ENCODE measurements around the gene ACAA1. TPM values are rescaled to one million over a fixed set of nuclear protein-coding genes. Genes with fewer than 3 reads are reported as not detected.

Gene ACAA1
- total and polyA plus RNA-seq, 10 of the 15 experiments (the other 5 are each of a cell fraction or from before 2014, with no cell fraction given), result 5.7 to 85.4 (median 60.6) TPM

- ChIA-PET RAD21 (ENCODE audit: unreplicated experiment) (interaction anchor here (1.1 to 1.9 kb wide), 4 partner anchors 9 to 73 kb away, joined by 3 to 4 read pairs (median 3); partner anchors contain the start of gene ACAA1), POLR2A (interaction anchor here (1.2 to 7.2 kb wide), 6 partner anchors 7 to 161 kb away, joined by 3 to 100 read pairs (median 6); partner anchors contain the start of genes ACAA1 and OXSR1), SMC1A (ENCODE audit: uncharacterized antibody, unreplicated experiment) (interaction anchor here (0.8 to 10.2 kb wide), 5 partner anchors 8 to 103 kb away, joined by 3 to 89 read pairs (median 4); partner anchors contain the start of genes ACAA1 and MYD88), CTCF (interaction anchor here (0.6 to 1.8 kb wide), 5 partner anchors 9 to 322 kb away, joined by 3 to 5 read pairs (median 3); no protein-coding TSS in a partner anchor)
- ATAC-seq (no peak), FAIRE-seq (no peak), DNase-seq (ENCODE audit: low read depth, low spot score) (no peak)
- intact Hi-C loops (cut with micrococcal nuclease; ENCODE audit: unreplicated experiment) (no loop called here), in situ Hi-C loops (cut with MboI) (no loop called here)
- WGBS (ENCODE audit: insufficient coverage, insufficient replicate concordance, low lambda C conversion rate, missing lambda C conversion rate), result 69% methylated on average over 5 of the region's 5 CpGs
- Histone ChIP-seq H3K36me3 (ENCODE audit: control insufficient read depth in 2 of 2, insufficient read depth in 2 of 2, low read length in 1 of 2) (no peaks in the 10 kb centered on the region), H3K9ac (ENCODE audit: control insufficient read depth, insufficient read depth, low read length) (no peak overlapping the region), H3K4me2 (ENCODE audit: control insufficient read depth, insufficient read depth) (no peak overlapping the region), H4K20me1 (ENCODE audit: control insufficient read depth, insufficient read depth) (no peaks in the 10 kb centered on the region), H3K27ac (ENCODE audit: control insufficient read depth, insufficient read depth) (no peak overlapping the region), H3K79me2 (ENCODE audit: control insufficient read depth, insufficient read depth, low read length) (no peaks in the 10 kb centered on the region), H3K4me3 (no peak overlapping the region), H3K9me3 (replicated peaks; ENCODE audit: control insufficient read depth, insufficient read depth, low read length) (peaks cover 2% of the 10 kb centered on the region; the same call in 1 of the 3 replicates), H3K4me1 (ENCODE audit: control insufficient read depth, insufficient read depth, low read length) (peaks cover 3% of the 10 kb centered on the region; the same call in 1 of the 2 replicates), H2AFZ (ENCODE audit: control insufficient read depth, low read depth, low read length) (peak overlapping the region; percentile 41), H3K27me3 (replicated peaks in 1 of 2; ENCODE audit: control insufficient read depth in 2 of 2, insufficient read depth in 2 of 2, low read length in 1 of 2) (no peaks in the 10 kb centered on the region)
- no TSS peak for BruUV-seq (replicated peaks)
- TF ChIP-seq RFX5 (IDR thresholded peaks at IDR 0.05; ENCODE audit: low read depth, low read length) (no peak), LARP7 (IDR thresholded peaks at IDR 0.05) (no peak), TCF3 (IDR thresholded peaks at IDR 0.05; ENCODE audit: borderline replicate concordance, insufficient read depth, low read depth, low read length) (no peak), SMAD1 (IDR thresholded peaks at IDR 0.05; ENCODE audit: low read depth, partially characterized antibody) (no peak), ZBED1 (IDR thresholded peaks at IDR 0.05; ENCODE audit: borderline replicate concordance) (no peak), CBX3 (IDR thresholded peaks at IDR 0.05; ENCODE audit: borderline replicate concordance, low read depth) (no peak), NR2C1 (IDR thresholded peaks at IDR 0.05) (no peak), BRCA1 (IDR thresholded peaks at IDR 0.05; ENCODE audit: low read depth, low read length) (no peak), PML (IDR thresholded peaks at IDR 0.05; ENCODE audit: low read length) (no peak)
- TF ChIP-seq, protein P1, sequence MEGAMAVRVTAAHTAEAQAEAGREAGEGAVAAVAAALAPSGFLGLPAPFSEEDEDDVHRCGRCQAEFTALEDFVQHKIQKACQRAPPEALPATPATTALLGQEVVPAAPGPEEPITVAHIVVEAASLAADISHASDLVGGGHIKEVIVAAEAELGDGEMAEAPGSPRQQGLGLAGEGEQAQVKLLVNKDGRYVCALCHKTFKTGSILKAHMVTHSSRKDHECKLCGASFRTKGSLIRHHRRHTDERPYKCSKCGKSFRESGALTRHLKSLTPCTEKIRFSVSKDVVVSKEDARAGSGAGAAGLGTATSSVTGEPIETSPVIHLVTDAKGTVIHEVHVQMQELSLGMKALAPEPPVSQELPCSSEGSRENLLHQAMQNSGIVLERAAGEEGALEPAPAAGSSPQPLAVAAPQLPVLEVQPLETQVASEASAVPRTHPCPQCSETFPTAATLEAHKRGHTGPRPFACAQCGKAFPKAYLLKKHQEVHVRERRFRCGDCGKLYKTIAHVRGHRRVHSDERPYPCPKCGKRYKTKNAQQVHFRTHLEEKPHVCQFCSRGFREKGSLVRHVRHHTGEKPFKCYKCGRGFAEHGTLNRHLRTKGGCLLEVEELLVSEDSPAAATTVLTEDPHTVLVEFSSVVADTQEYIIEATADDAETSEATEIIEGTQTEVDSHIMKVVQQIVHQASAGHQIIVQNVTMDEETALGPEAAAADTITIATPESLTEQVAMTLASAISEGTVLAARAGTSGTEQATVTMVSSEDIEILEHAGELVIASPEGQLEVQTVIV (IDR thresholded peaks at IDR 0.05; ENCODE audit: borderline replicate concordance, partially characterized antibody), result no peak
Measured at GRCh38 chr3:38158472-38158871, 21.5 kb upstream of the ACAA1 start.

All from GM12878 (cell line).